Stomach (tissue), 4 donors: ENCODE measurements around the gene NEK7.

Source experiments
- EP300 ChIP-seq: sonication (generic); formaldehyde crosslinking; IDR thresholded peaks from one replicate; pipeline ENCODE4 v1.6.1; 2017; ENCODE audit warnings: antibody characterized with exemption
- TF ChIP-seq, protein P1 (sequence below), 7 experiments: fragments of 450-650 bp in 4 of 7; fragments of 200-600 bp in 3 of 7; sonication (generic) in 3 of 7; IDR thresholded peaks; one replicate each; pipeline ENCODE4 v1.5.1; 2016 to 2019; ENCODE audit warnings: antibody characterized with exemption in 7 of 7, control low read depth in 2 of 7, mild to moderate bottlenecking in 1 of 7

DNA sequence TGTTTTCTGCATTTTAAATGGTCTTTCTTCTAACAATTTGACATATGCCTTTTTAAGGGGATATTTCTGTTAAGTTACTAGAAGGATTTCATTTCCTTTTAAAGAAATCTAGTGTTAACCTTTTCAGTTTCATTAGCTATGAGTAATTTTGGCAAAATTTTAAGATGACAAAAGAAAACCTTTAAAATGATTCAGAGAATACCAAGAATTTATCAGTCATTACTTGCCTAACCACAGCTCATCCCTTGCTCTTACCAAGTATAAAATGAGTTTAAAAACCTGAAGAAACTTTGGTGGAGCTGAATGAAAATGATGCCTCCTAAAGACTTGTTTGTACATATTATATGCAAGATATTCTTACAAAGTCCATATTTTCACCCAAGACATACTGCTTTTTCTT lies 101.7 kb downstream of the NEK7 start:
- TF ChIP-seq, protein P1, sequence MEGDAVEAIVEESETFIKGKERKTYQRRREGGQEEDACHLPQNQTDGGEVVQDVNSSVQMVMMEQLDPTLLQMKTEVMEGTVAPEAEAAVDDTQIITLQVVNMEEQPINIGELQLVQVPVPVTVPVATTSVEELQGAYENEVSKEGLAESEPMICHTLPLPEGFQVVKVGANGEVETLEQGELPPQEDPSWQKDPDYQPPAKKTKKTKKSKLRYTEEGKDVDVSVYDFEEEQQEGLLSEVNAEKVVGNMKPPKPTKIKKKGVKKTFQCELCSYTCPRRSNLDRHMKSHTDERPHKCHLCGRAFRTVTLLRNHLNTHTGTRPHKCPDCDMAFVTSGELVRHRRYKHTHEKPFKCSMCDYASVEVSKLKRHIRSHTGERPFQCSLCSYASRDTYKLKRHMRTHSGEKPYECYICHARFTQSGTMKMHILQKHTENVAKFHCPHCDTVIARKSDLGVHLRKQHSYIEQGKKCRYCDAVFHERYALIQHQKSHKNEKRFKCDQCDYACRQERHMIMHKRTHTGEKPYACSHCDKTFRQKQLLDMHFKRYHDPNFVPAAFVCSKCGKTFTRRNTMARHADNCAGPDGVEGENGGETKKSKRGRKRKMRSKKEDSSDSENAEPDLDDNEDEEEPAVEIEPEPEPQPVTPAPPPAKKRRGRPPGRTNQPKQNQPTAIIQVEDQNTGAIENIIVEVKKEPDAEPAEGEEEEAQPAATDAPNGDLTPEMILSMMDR (IDR thresholded peaks at IDR 0.05) = no peak
- TF ChIP-seq EP300 = no peak
